DMS 273 treated with DMSO at 0.1 percent for 48 hours (cell line): ENCODE results near the gene BRD2.

Experiments
- DNase-seq: peaks from one replicate; lab custom pipeline; 2025; lab: John Stamatoyannopoulos, UW

Gene BRD2

DNA sequence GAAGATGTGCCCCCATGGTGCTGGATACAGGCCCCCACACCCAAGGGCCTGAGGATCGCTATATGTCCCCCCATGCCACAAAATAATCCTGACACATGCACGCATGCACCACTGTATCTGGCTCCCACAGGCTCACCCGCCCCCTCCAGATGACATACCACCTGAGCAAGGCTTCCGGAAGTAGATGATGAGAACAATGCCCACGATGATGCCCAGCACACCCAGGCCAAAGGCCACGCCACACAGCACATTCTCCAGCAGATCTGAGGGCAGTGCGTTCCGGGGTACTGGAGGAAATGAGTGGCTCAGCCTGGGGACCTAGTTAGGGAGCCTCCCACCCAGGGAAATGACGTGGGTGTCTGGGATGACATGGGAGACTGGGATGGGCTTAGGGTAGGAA lies 19.3 kb upstream of the BRD2 start:
- no peak for DNase-seq

DNA sequence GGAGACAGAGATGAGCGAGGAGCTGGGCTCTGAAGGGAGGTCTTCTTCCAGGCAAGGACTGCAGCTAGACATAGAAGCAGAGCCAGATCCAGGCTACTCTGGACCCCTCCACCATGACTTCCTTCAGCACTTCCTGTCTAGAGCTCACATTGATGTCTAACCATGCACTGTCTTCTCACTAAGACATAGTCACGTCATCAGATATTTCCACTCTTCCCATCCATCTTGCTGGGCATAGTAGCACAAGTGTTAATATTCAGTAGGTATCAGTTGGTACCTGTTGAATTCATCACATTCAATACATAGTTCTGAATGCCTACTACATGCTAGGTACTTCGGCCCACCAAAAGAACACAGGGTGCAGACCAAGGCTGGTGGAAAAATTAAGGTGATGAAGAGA lies 18.4 kb upstream of the BRD2 start:
- DNase-seq: no peak

DNA sequence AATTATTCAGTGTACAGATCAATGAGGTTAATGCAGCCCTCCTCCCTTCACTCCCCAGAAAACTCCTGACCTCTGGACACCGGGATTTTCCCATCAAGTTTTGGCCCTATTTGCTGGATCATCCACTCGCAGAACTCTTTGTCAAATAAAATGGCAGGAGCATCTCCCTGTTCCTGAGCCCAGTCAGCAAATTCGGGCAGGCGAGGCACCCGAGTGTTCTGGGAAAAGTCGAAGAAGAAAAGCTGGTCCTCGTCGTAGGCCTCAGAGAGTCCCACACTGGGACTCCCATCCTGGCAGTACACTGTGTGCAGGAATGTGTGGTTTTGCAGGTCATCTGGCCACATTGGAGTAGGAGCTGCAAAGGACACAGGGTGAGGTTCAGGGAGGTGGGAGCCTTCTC lies 17.9 kb upstream of the BRD2 start:
- no peak for DNase-seq

DNA sequence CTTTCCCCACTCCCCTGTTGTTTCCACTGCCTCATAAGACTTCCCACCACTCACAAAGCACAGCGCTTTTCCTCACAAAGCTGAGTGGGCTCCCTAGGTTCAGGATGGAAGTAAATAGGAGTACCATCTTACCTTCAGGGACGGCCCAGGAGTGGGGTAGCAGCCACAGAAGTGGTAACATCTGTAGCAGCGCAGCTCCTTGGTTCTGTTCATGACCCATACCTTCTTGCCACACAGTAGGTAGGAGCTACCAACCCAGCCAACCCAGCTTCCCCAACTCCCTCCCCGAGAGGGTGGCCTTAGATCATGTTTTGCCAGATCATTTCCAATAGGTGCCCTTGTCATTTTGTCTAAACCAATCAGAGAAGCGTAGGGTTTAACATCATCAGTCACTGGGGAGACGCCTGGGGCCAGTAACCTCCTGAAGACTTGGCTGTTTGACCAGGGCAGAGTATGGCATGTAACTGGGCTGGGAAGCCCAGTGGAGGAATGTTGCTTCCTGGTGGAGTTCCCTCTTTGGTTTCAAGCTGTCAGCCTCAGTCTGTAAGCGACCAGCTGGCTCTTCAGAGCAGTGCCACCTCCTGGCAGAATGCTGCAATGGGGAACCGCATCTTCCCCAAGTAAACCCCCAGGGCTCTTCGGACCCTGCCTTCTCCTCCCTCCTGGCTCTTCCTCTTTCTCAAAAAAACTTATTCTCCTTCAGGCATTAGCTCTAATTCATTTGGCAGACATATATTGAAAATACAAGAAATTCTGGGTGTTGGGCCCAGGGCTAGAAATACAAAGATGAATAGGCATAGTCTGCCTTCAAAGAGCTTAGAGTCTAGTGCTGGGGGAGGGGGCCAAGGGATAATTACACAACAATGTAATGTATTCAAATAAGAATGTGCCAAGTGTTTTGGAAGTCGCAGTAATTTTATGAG lies 15.3 kb upstream of the BRD2 start, which contains the start of gene HLA-DMA:
TSS of gene HLA-DMA (minus strand) at position 281 of the 923 bp plus-strand sequence. CDS start at position 220, 61 bp downstream.
- DNase-seq: peak; percentile 82

DNA sequence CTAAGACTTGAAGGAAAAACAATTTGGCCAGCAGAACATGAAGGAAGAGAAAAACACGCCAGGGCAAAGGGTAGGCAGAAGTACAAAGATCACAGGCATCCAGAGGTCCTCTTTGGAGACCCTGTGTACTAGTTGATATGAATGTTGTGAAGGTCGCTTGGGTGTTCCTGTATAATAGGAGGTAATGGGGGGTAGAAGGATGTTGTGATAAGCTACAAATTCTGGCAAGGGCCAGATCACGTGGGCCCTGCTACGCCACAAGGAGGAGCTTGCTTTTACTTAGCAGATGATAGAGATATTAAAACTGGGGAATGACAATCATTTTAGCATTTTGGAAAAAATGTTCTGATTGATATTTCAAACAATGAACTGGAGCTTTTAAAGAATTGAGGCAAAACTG lies 14.6 kb upstream of the BRD2 start:
- DNase-seq: no peak

DNA sequence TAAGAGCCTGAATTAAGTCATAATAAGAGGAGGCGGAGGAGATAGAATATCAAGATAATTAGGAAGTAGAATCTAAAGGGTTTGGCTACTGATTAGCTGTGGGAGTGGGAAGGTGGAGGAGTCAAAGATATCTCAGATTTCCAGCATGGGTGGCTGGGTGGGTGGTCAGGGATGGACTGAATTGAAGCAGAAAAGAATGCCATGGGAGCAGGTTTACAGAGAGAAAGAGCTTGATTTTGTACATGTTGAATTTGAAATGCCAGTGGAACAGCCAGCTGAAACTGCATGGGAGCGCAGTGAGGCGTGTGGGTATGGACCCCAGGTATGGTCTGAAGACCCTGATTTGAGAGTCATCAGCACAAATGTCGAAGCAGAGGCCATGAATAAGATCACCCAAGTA lies 14.1 kb upstream of the BRD2 start:
- no peak for DNase-seq

DNA sequence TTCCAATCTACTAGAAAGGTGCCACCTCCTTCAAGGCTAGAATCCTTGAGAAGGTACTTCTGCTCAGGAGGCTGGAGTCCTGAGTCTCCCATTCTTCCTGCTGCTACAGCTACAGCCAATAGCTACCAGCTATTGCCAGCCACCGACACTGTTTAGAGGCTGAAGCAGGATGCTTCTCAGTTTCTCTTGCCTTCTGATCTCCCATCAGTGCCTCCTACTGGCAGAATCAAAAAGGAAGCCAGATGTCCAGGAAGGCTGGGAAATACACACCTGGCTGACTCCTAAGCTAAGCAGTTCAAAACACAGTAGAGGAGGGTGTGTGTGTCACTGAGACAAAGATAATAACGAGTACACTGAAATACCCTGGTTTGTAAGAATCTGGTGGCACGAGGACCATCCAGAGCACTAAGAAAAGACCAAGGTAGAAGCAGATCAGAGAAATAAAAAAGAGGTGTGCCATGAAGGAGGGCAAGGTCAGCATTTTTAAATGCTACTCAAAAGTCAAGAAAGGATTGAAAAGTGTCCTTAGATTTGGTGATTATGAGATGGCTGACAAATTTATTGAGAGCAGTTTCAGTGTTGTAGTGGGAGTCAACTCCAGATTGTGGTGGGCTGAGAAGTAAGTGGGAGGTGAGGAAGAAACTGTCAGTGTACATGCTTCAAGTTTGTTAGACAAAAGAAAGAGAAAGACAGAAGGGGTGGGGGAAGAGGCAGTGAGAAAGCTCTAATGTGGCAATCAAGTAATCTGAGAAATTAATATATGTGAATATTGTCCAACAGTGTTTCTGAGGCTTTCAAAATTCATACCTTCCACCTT lies 13.2 kb upstream of the BRD2 start:
- peak; percentile 25 for DNase-seq

DNA sequence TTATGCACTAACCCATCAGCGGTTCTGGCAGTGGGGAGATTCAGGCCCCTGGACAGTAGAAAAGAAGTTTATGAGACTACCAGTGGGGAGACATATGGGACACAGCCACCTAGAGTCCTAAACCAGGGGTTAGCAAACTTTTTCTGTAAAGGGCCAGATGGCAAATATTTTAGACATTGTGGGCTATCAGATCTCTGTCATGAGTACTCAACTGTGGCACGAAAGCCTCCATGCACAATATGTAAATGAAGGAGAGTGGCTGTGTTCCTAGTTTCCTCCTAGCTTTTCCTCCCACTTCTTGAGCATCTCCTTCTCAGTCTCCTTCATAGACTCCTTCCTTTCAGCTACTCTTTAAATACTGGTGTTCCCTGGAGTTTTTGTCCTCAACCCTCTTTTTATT lies 12.2 kb upstream of the BRD2 start:
- DNase-seq: peak; percentile 56

DNA sequence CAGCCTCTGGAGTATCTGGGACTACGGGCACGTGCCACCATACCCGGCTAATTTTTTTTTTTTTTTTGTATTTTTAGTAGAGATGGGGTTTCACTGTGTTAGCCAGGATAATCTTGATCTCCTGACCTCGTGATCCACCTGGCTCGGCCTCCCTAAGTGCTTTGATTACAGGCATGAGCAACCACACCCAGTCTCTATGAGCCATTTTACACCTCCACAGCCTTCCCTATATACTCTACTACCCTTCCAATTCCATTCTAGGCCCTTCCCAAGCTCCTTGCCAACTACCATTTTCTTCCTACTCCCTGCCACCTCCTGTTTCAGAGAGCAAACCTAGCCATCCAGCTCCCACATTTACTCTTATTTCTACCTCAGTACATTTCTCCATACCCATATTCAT lies 7.8 kb upstream of the BRD2 start:
- DNase-seq: no peak

DNA sequence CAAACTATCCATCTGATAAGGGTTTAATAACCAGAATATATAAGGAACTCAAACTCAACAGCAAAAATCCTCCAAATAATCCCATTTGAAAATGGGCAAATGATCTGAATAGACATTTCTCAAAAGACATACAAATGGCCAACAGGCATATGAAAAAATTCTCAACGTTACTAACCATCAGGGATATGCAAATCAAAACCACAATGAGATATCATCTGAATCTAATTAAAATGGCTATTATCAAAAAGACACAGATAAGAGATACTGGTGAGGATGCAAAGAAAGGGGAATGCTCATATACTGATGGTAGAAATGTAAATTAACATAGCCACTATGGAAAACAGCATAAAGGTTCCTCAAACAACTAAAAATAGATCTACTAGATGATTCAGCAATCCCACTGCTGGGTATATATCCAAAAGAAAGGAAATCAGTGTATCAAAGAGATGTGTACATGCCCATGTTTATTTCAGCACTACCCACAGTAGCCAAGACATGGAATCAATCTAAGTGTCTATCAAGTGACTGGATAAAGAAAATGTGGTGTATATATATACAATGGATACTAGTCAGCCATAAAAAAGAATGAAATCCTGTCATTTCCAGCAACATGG lies 6.1 kb upstream of the BRD2 start:
- DNase-seq: no peak

DNA sequence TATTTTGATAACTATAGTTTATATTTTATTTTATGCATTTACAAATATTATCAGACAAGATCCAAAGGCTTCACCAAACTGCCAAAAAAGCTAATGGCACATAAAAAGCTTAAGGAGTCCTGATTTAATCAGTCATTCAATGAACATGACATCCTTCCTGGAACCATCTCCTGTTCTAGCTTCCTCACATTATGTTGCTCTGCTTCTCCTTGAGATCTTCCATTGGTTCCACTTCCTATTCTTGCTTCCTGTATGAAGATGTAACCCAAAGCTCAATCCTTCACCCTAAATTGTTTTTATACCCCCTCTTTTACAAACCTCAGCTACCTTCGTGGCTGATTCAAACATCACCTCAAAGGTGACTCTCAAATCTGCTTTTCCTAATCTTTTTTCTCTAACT lies 4.5 kb upstream of the BRD2 start:
- DNase-seq: no peak

DNA sequence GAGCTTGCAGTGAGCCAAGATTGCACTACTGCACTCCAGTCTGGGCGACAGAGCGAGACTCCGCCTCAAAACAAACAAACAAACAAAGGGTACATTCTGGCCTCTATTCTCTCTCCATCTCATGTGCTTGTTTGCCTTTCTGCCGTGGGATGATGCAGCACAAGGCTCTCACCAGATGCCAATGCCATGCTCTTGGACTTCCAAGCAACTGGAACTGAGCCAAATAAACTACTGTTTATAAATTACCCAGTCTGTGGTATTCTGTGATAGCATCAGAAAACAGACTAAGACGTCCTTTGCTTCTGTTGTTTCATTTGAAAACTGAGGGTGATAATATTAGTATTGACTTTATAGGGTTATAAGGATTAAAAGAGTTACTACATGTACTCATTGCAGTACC lies 3.6 kb upstream of the BRD2 start:
- DNase-seq: no peak

DNA sequence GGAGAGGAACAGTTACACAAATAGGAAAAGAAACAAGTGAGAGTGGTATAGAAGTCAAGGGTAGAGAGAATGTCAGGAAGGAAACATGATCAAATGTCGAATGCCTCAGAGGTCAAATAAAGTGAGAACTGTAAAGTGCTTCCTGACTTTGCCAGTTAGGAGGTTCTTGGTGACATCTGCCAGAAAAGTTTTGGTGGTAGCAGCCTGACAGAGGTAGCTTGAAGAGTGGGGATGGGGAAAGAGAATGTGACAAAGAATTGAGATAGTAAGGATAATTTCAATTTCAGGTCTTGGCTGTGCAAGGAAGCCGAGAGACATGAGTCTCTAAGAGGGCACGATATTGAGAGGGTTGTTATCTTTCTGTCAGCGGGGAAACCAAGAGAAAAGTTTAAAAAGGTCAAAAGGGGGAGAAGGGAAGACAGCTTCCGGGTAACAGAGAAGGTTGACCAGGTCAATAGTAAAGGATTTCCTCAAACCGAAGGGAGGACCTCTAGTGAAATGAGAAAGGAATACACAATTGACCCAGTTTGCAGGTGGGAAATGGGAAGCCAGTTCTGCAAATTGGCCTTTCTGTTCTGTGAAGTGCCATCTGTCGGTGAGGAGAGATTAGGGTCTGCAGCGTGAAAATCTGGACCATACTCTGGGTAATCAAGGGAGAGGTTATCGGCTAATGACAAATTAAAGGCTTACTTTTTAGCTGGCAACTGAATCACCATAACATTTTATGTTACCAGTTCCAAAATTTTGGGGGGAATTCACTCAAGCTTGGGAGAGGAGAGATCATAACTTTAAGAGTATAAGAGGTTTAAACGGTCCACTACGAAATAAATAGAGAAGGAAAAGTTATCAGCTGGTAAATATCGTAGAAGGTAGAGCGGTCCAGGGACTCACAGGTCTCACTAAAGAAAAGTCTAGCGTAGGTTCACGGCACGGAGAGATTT lies 973 bp upstream of the BRD2 start:
- DNase-seq: peak; percentile 70

DNA sequence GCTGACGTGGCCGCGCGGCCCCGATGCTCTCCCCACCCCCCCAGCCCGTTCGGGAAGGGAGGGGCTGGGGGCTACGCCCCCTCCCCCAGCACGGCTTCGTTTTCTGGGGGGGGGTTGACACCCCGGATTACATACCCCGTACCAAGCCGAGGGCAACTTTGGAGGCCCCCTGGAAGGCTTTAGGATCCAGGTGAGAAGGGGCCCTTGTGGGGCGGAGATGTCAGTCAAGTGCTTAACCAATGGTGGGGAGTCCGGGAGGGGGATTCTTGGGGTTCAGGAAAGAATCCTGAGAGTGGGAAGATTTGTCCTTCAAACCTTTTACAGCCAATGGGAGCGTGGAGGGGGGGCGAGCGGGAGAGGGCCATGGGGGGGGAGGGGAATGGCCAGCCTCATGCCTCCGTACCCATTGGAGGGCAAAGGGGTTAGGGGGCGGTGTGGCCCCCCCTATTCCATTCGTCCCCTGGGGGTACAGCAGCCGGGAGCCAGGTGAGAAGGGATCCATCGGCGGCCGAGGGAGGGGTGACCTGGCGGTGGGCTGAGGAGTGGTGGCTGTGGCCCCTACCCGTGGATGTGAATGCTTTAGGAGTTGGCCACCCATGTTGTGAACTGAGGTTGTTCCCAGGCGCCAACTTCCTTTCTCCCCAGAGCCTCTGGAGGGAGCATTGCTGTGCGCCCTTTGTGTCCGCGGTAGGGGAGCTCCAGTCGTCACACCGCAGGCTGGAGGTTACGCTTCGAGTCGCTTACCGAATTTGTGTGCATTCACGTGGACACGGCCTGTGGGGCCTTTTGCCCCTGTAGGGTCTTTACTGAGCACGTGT lies 682 bp downstream of the BRD2 start:
- peak; percentile 71 for DNase-seq

DNA sequence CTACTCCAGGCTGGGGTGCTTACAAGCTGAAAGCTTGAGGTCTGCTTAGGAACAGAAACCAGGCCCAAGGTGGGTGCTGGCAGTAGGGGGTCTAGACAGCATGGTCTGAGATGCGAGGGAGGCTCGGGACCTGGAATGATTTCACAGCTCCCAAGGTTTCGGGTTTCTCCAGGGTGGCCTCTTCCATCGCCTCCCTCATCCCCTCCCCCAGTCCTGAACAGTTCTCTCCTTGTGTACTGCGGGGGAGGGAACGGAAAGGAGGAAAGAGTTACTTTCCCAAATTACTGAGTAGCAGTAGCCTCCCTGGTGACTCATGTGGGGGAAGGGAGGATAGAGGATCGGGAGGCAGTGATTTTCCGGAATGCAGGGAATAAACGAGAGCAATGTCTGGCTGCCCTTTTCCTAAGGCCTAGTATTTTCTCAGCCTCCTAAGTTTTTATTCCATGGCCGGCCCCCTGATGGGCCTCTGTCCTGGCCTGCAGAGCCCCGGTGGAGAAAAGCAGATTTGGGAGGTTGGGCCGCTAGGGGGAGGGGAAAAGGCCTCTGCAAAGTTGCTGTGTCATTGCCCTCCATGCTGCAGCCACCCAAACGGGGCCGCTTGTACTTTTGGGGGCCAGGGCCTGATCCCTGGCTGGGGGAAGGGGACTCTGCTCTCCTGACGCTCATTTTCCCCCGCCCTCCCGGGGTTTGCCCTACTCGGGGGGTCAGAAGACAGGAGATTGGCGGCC lies 1.5 kb downstream of the BRD2 start:
- peak; percentile 86 for DNase-seq

DNA sequence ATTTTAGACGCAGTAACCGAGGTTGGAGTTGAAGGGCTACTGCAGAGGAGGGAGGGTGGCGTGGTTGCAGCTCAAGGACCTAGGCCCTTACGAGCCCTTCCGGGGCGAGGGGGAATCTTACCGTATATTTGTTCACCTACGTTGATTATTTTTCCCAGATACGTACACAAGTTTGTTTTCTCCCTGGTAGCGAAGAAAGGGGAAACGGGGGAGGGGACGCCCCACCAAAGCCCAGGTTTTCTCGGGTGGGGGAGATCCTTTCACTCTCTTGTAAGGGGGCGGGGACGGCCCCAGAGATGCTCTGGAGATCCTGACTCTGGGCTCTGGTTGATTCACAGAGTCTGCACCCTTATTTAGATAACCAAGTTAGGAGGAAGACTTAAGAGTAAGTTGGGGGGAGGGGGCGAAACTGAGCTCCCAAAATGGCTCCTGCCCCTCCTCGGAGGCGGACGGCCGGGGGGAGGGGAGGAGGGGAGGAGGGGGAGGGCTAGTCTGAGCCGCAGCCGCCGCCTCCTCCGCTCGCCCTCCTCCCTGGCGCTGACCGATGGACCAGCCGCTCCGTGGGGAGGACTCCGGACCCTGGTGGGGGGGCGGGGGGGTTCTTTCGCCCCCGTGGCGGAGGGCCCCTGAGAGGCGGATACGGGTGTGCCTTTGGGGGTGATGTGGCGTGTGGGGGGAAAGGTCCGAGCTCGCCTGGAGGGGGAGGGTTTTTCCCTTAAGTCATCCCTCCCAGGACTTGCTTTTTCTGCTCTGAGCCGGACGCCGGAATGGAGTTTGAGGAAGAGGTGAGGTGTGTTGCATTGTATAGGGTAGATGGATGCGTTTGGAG lies 2.2 kb downstream of the BRD2 start:
- peak; percentile 43 for DNase-seq

DNA sequence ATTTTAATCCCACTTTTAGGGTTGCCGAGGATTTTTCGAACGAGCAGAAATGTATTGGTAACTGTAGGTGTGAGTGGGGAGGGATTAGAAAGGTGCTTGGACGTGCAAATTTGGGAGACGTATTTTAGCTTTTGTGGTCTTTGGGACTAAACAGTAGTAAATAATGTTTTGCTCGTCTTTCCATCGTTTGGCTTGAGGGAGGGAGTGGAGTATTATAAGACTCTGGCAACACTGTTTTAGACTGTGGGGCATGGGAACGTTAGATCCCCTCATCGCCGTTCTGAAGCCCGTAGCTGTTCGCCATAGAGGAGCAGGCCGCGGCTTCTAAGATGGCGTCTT lies 2.8 kb downstream of the BRD2 start:
- DNase-seq: no peak

DNA sequence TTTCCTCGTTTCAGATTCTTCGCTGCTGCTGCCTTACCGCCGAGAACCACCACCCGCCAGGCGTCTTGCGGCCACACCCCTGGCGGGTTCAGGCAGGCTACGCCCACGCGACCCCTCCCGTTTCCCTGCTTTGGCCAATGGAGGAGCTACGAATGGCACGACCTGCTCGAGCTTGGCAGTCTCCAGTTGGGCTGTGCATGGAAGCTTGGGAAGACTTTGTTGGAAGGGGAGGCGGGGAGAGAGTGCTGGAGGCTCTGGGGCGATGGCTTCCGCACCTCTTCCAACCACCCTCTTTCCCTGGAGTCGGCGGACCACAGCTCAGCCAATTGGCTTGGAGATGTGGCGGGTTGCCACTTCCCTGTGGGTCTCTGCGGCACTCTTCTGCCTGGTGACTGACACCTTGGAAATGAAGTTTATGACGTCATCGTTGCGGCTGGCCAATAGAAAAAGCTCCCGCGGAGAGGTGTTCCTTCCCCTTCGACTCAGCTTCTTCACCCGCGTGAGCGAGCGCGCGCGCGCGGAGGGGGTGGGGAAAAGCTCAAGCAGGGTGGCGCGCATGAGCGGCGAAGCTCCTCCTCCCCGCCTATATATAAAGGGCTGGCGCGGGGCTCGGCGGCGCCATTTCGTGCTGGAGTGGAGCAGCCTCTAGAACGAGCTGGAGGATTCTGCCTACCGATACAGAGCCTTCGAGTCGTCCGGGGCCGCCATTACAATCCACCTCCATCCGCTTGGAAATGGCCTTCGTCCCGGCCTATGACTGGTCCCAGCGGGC lies 3.4 kb downstream of the BRD2 start:
- peak; percentile 99 for DNase-seq
